Suprapubic skin (tissue), 4 donors: ENCODE data around the gene C1QTNF2.

Experiments
- EP300 ChIP-seq: sonication (generic); formaldehyde crosslinking; IDR thresholded peaks from one replicate; pipeline ENCODE4 v1.6.1; 2017; ENCODE audit warnings: antibody characterized with exemption
- POLR2A ChIP-seq, 2 donors: fragments of 450-650 bp; IDR thresholded peaks; one replicate each; pipeline ENCODE4 v1.6.1; 2017; ENCODE audit warnings: antibody characterized with exemption in 2 of 2, mild to moderate bottlenecking in 2 of 2, moderate library complexity in 2 of 2
- POLR2AphosphoS5 ChIP-seq, 3 donors: sonication (generic); formaldehyde crosslinking; IDR thresholded peaks; one replicate each; pipeline ENCODE4 v1.6.1; 2017; ENCODE audit warnings: antibody characterized with exemption in 3 of 3
- TF ChIP-seq, protein P1 (sequence below), 2 donors: fragments of 200-600 bp in 1 of 2; fragments of 450-650 bp in 1 of 2; sonication (generic) in 1 of 2; IDR thresholded peaks; one replicate each; pipeline ENCODE4 v1.5.1; 2016 to 2019; ENCODE audit warnings: antibody characterized with exemption in 2 of 2, mild to moderate bottlenecking in 1 of 2, moderate library complexity in 1 of 2

DNA sequence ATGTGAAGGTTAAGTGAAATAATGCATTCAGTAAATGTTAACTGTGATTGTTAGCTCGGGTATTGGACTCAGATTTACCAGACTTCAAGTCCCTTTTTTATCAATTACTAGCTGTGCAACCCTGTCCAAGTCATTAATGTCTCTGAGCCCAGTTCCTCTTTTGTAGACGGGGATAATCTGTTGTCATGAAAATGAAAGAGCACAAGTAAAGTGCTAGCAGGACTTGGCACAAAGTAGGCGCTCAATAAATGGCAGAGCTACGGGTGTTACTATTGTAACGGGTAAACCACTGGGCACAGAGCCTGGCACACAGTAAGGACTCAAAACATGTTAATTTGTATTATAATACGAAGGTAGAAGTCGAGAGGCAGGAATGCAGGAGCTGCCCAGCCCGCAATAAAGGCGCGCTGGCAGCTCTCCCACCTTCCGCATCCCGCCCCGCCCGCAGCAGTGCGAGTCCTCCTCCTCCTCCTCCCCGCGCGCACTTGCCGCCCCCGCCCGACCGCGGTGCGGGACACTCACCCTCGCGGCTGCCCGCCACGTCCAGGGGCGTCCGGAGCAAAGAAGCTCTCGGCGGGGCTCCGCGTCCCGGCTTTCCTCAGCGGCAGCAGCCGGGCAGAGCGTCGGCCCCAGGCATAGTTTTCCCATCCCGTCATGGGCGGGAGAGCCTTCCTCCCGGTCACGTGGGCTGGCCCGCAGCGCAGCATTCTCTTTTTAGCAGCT, at the start of gene C1QTNF2:
- TF ChIP-seq POLR2AphosphoS5 (IDR thresholded peaks at IDR 0.05) (no peak), POLR2A (IDR thresholded peaks at IDR 0.05) (no peak), EP300 (no peak)
- TF ChIP-seq, protein P1, sequence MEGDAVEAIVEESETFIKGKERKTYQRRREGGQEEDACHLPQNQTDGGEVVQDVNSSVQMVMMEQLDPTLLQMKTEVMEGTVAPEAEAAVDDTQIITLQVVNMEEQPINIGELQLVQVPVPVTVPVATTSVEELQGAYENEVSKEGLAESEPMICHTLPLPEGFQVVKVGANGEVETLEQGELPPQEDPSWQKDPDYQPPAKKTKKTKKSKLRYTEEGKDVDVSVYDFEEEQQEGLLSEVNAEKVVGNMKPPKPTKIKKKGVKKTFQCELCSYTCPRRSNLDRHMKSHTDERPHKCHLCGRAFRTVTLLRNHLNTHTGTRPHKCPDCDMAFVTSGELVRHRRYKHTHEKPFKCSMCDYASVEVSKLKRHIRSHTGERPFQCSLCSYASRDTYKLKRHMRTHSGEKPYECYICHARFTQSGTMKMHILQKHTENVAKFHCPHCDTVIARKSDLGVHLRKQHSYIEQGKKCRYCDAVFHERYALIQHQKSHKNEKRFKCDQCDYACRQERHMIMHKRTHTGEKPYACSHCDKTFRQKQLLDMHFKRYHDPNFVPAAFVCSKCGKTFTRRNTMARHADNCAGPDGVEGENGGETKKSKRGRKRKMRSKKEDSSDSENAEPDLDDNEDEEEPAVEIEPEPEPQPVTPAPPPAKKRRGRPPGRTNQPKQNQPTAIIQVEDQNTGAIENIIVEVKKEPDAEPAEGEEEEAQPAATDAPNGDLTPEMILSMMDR (IDR thresholded peaks at IDR 0.05), result no peak
